Small intestine (tissue), 7 donors: Measurements from ENCODE around the gene ABCE1. TPM values are rescaled to one million over a fixed set of nuclear protein-coding genes. Genes with fewer than 3 reads are reported as not detected.
"Not testable (repeated sequence)": the region's sequence is repeated elsewhere in the genome, so short reads cannot be mapped to it uniquely, and the experiment has no call there.

Experiments
- DNase-seq, 2 donors: peaks; one replicate each; pipeline versions ENCODE4 v3.0.0 to v3.0.0-alpha.2; 2013
- FAIRE-seq: peaks from 2 replicates; lab custom pipeline; 2012; peaks lifted over from hg19 to GRCh38; lab: Jason Lieb, UNC
- H3K27ac ChIP-seq, 3 donors: one replicate each; pipeline ENCODE4 v1.5.1; 2013; ENCODE audit warnings: low read length in 2 of 3, mild to moderate bottlenecking in 2 of 3, control low read depth in 1 of 3, inconsistent platforms in 1 of 3, low read depth in 1 of 3, moderate library complexity in 1 of 3
- H3K27me3 ChIP-seq, 3 donors: one replicate each; pipeline ENCODE4 v1.6.1; 2013; ENCODE audit warnings: low read length in 3 of 3, inconsistent platforms in 1 of 3; ENCODE audit not compliant: control insufficient read depth in 3 of 3, insufficient read depth in 3 of 3
- H3K36me3 ChIP-seq, 3 donors: one replicate each; pipeline ENCODE4 v1.6.1; 2013; ENCODE audit warnings: low read length in 3 of 3, inconsistent platforms in 1 of 3, low read depth in 1 of 3, mild to moderate bottlenecking in 1 of 3, moderate library complexity in 1 of 3; ENCODE audit not compliant: control insufficient read depth in 3 of 3, insufficient read depth in 2 of 3
- H3K4me1 ChIP-seq, 3 donors: one replicate each; pipeline ENCODE4 v1.6.1; 2013; ENCODE audit warnings: low read length in 2 of 3, inconsistent platforms in 1 of 3, low read depth in 1 of 3, mild to moderate bottlenecking in 1 of 3, moderate library complexity in 1 of 3; ENCODE audit not compliant: control insufficient read depth in 3 of 3, insufficient read depth in 2 of 3
- H3K4me3 ChIP-seq, 3 donors: one replicate each; pipeline ENCODE4 v1.5.1; 2013; ENCODE audit warnings: low read length in 3 of 3, control low read depth in 1 of 3, inconsistent platforms in 1 of 3, low read depth in 1 of 3, mild to moderate bottlenecking in 1 of 3, moderate library complexity in 1 of 3
- H3K9me3 ChIP-seq, 2 donors: one replicate each; pipeline ENCODE4 v1.6.1; 2013; ENCODE audit warnings: low read depth in 1 of 2, low read length in 1 of 2; ENCODE audit not compliant: control insufficient read depth in 2 of 2, insufficient read depth in 1 of 2
- WGBS, 3 donors: extraction: QIAGEN DNeasy Blood & Tissue Kit; methylation state at CpG; one replicate each; pipeline ENCODE4 v1.1.7; 2013; 5-methylcytosine and 5-hydroxymethylcytosine counted together
- polyA plus RNA-seq, 4 donors: library from polyadenylated mRNA; stranded (reverse) in 3 of 4; unstranded in 1 of 4; fragments of 200-250 nt in 3 of 4; fragments of 120-200 nt in 1 of 4; gene quantifications; one replicate each; pipeline versions ENCODE4 v1.2.1 to v1.2.3, GENCODE V29; 2013
- donor health status: healthy with polysubstance abuse.
- donor health status: control.
- donor health status: control.
- donor health status: Bipolar disorder and iron deficiency.
- donor health status: healthy.

Gene ABCE1
- polyA plus RNA-seq, 4 donors: 7.8 to 52.9 (median 21.4) TPM

- Histone ChIP-seq H3K4me1 (no peaks in the 10 kb centered on the region), H3K36me3 (peaks cover 3 to 23% (median 5%) of the 10 kb centered on the region in 3 donors), H3K27me3 (no peaks in the 10 kb centered on the region), H3K4me3 (no peak overlapping the region), H3K9me3 (no peaks in the 10 kb centered on the region), H3K27ac (peak overlapping the region in 1 of 3 donors; percentile 45)
- DNase-seq (no peak), FAIRE-seq (no peak)
- WGBS, 3 donors: 96 to 100% (median 99%) methylated on average over 2 of the region's 2 CpGs
Observed at GRCh38 chr4:145125396-145125795, 27.3 kb downstream of the ABCE1 start.

- H3K27ac ChIP-seq: no peak overlapping the region
- H3K27me3 ChIP-seq: no peaks in the 10 kb centered on the region
- H3K36me3 ChIP-seq: peaks cover 0 to 17% (median 4%) of the 10 kb centered on the region in 3 donors
- no peaks in the 10 kb centered on the region for H3K9me3 ChIP-seq
- H3K4me1 ChIP-seq: peaks cover 0 to 4% (median 0%) of the 10 kb centered on the region in 3 donors
- no peak overlapping the region for H3K4me3 ChIP-seq
- FAIRE-seq: no peak
- DNase-seq: no peak
Observed at GRCh38 chr4:145130130-145130529, 32.0 kb downstream of the ABCE1 start.

GRCh38 chr4:145130788-145131399 is 32.8 kb downstream of the ABCE1 start:
- Histone ChIP-seq H3K4me1 (peaks cover 0 to 4% (median 0%) of the 10 kb centered on the region in 3 donors), H3K27me3 (no peaks in the 10 kb centered on the region), H3K4me3 (no peak overlapping the region), H3K36me3 (peaks cover 0 to 12% (median 2%) of the 10 kb centered on the region in 3 donors), H3K9me3 (no peaks in the 10 kb centered on the region), H3K27ac (peak overlapping the region in 1 of 3 donors; percentile 24)
- no peak for FAIRE-seq
- WGBS, 3 donors: 63 to 68% (median 65%) methylated on average over 2 of the region's 2 CpGs
- no peak for DNase-seq

DNA sequence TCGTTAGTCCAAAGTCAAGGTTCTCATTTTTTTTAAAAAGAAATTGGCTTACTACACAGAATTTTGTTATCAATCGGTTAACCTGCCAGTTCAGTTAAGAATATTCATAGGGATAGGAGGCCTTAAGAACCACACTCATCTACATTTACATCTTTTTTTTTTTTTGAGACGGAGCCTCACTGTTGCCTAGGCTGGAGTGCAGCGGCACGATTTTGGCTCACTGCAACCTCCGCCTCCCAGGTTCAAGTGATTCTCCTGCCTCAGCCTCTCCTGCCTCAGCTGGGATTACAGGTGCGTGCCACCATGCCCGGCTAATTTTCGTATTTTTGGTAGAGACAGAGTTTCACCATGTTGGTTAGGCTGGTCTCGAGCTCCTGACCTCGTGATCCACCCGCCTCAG is 33.7 kb downstream of the ABCE1 start:
- Histone ChIP-seq H3K27me3 (no peaks in the 10 kb centered on the region), H3K4me3 (no peak overlapping the region), H3K27ac (no peak overlapping the region), H3K36me3 (peaks cover 0 to 6% (median 2%) of the 10 kb centered on the region in 3 donors), H3K9me3 (no peaks in the 10 kb centered on the region), H3K4me1 (peaks cover 0 to 4% (median 0%) of the 10 kb centered on the region in 3 donors)
- no peak for FAIRE-seq
- no peak for DNase-seq
- WGBS, 3 donors: 88 to 89% (median 89%) methylated on average over 12 of the region's 12 CpGs

- H3K36me3 ChIP-seq: peaks cover 0 to 7% (median 4%) of the 10 kb centered on the region in 3 donors
- H3K27ac ChIP-seq: no peak overlapping the region
- 62 to 81% (median 73%) methylated on average over 5 of the region's 5 CpGs for WGBS, 3 donors
- no peak for DNase-seq
- no peak overlapping the region for H3K4me3 ChIP-seq
- peaks cover 0 to 4% (median 0%) of the 10 kb centered on the region in 3 donors for H3K4me1 ChIP-seq
- no peak for FAIRE-seq
- H3K9me3 ChIP-seq: no peaks in the 10 kb centered on the region
- no peaks in the 10 kb centered on the region for H3K27me3 ChIP-seq
Observed at GRCh38 chr4:145132511-145133098, 34.5 kb downstream of the ABCE1 start.

GRCh38 chr4:145136219-145136618 is 38.1 kb downstream of the ABCE1 start:
- not testable (repeated sequence) for H3K27me3 ChIP-seq, FAIRE-seq, H3K27ac ChIP-seq, DNase-seq, H3K4me3 ChIP-seq, H3K9me3 ChIP-seq, H3K4me1 ChIP-seq
- peaks cover 12 to 16% (median 16%) of the 10 kb centered on the region in 3 donors for H3K36me3 ChIP-seq
- 50% methylated on average over 1 of the region's 1 CpG; no CpG with 5 or more reads in 2 of the 3 donors for WGBS, 3 donors

DNA sequence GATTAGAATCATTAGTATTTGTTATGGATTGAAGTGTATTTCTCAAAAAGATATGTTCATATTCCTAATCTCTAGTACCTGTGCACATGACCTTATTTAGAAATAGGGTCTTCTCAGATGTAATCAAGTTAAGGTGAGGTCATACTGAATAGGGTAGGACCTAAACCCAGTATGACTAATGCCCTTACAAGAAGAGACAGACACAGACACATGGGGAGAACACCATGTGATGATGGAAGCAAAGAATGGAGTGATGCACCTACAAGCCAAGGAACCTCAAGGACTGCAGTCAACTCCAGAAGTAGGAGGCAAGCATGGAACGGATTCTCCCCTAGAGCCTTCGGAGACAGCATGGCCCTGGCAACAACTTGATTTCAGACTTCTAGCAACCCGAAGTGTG is 50.9 kb downstream of the ABCE1 start:
- Histone ChIP-seq H3K9me3 (no peaks in the 10 kb centered on the region), H3K4me3 (no peak overlapping the region), H3K27ac (no peak overlapping the region), H3K27me3 (no peaks in the 10 kb centered on the region), H3K4me1 (no peaks in the 10 kb centered on the region), H3K36me3 (peaks cover 18 to 28% (median 25%) of the 10 kb centered on the region in 3 donors)
- no peak for FAIRE-seq
- 94 to 97% (median 96%) methylated on average over 3 of the region's 3 CpGs for WGBS, 3 donors
- no peak for DNase-seq

DNA sequence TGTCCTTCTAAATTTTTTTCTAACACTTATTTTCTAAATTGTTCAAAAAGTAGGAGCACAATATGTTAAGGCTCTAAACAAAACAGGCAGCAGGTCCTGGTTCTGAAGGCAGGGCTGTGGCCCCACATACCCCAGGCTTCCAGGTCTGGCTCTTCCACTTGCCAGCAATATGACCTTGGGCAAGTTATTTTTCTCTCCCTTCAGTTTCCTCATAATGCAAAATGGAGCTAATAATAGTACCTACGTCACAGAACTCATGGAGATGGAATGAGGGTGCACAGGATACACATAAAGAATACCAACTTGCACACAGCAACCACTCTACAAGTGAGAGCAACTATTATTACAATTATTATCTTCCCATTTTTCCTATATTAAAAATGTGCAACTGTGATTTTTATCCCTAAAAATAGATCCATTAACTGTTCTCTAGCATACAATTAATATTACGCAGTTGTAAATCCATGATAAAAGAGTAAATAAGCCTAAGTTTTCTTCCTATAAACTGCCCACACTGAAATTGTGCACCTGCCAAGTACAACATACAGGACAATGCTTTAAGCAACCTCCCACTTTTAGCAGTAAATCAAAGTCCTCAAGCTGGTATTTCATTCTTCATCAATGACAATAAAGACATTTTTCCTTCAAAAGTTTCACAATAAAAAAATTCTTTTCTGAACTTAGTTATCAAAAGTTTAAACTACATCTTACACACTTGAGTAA is 55.2 kb downstream of the ABCE1 start:
- Histone ChIP-seq H3K36me3 (peaks cover 10 to 29% (median 25%) of the 10 kb centered on the region in 3 donors), H3K4me3 (no peak overlapping the region), H3K27me3 (no peaks in the 10 kb centered on the region), H3K9me3 (no peaks in the 10 kb centered on the region), H3K4me1 (no peaks in the 10 kb centered on the region), H3K27ac (no peak overlapping the region)
- FAIRE-seq (peak; percentile 72), DNase-seq (no peak)
- WGBS, 3 donors: 61 to 71% (median 67%) methylated on average over 2 of the region's 2 CpGs
